Natural killer cell (primary cell): Measurements from ENCODE around the gene MAML3. TPM values are rescaled to one million over a fixed set of nuclear protein-coding genes. Genes with fewer than 3 reads are reported as not detected.

ENCODE experiments used
- ATAC-seq, 3 donors: fragments of 150-1000 bp in 2 of 3; fragments of 200-7000 bp in 1 of 3; cut with Tn5 transposase; 1 replicate in 1 of 3; 2 replicates in 2 of 3; pipeline ENCODE4 v1.10.0; 2021; ENCODE audit warnings: mild to moderate bottlenecking in 2 of 3, moderate library complexity in 2 of 3
- DNase-seq, 2 donors: peaks; one replicate each; pipeline versions ENCODE4 v3.0.0 to v3.0.0-alpha.2; 2013 to 2021; ENCODE audit warnings: mixed read lengths in 1 of 2
- H3K27ac ChIP-seq: one replicate; pipeline ENCODE4 v1.5.1; 2013; ENCODE audit warnings: mild to moderate bottlenecking, low read length
- H3K27me3 ChIP-seq: one replicate; pipeline ENCODE4 v1.6.1; 2013; ENCODE audit warnings: low read length; ENCODE audit not compliant: control insufficient read depth, insufficient read depth
- H3K36me3 ChIP-seq: one replicate; pipeline ENCODE4 v1.6.1; 2013; ENCODE audit warnings: low read length; ENCODE audit not compliant: control insufficient read depth, insufficient read depth
- H3K4me1 ChIP-seq: one replicate; pipeline ENCODE4 v1.6.1; 2013; ENCODE audit warnings: low read length; ENCODE audit not compliant: control insufficient read depth, insufficient read depth
- H3K4me3 ChIP-seq: one replicate; pipeline ENCODE4 v1.5.1; 2013; ENCODE audit warnings: low read length
- H3K9me3 ChIP-seq: one replicate; pipeline ENCODE4 v1.6.1; 2013; ENCODE audit warnings: low read length; ENCODE audit not compliant: control insufficient read depth, insufficient read depth
- H3K27ac Mint-ChIP-seq, 2 donors: one replicate each; pipeline ENCODE4 v1.8.0; 2022; ENCODE audit warnings: mild to moderate bottlenecking in 2 of 2, mixed read lengths in 2 of 2, moderate library complexity in 1 of 2
- H3K27me3 Mint-ChIP-seq, 2 donors: one replicate each; pipeline ENCODE4 v1.8.0; 2022; ENCODE audit warnings: low read depth in 2 of 2, mixed read lengths in 2 of 2
- H3K36me3 Mint-ChIP-seq: one replicate; pipeline ENCODE4 v1.8.0; 2022; ENCODE audit warnings: mixed read lengths
- H3K4me1 Mint-ChIP-seq, 2 donors: one replicate each; pipeline ENCODE4 v1.8.0; 2022; ENCODE audit warnings: mixed read lengths in 2 of 2
- H3K4me3 Mint-ChIP-seq: one replicate; pipeline ENCODE4 v1.8.0; 2022; ENCODE audit warnings: mild to moderate bottlenecking, moderate library complexity, mixed read lengths
- H3K9me3 Mint-ChIP-seq, 2 donors: one replicate each; pipeline ENCODE4 v1.8.0; 2022; ENCODE audit warnings: mixed read lengths in 2 of 2
- WGBS: methylation state at CpG from one replicate; pipeline ENCODE4 v1.1.7; 2013; ENCODE audit warnings: missing lambda C conversion rate; ENCODE audit not compliant: insufficient coverage; 5-methylcytosine and 5-hydroxymethylcytosine counted together
- intact Hi-C: fragments of 100-400 bp; cut with micrococcal nuclease; formaldehyde crosslinking; loops from one replicate; pipeline ENCODE4 v1.14.2; 2022
- total RNA-seq, 4 donors: library from RNA; stranded (reverse); fragments of 120-200 nt in 1 of 4; gene quantifications; one replicate each; pipeline versions ENCODE4 v1.2.3 to v1.2.4, GENCODE V29; 2013 to 2022
- TF ChIP-seq, protein P1 (sequence below): fragments of 200-600 bp; IDR thresholded peaks from one replicate; pipeline ENCODE4 v1.8.0; 2022; ENCODE audit warnings: antibody characterized with exemption

Gene MAML3
- total RNA-seq, 3 donors from 2014 or later (not counting 1 experiment from before 2014, with no cell fraction given) = 1.7 to 5.6 (median 2.8) TPM

DNA sequence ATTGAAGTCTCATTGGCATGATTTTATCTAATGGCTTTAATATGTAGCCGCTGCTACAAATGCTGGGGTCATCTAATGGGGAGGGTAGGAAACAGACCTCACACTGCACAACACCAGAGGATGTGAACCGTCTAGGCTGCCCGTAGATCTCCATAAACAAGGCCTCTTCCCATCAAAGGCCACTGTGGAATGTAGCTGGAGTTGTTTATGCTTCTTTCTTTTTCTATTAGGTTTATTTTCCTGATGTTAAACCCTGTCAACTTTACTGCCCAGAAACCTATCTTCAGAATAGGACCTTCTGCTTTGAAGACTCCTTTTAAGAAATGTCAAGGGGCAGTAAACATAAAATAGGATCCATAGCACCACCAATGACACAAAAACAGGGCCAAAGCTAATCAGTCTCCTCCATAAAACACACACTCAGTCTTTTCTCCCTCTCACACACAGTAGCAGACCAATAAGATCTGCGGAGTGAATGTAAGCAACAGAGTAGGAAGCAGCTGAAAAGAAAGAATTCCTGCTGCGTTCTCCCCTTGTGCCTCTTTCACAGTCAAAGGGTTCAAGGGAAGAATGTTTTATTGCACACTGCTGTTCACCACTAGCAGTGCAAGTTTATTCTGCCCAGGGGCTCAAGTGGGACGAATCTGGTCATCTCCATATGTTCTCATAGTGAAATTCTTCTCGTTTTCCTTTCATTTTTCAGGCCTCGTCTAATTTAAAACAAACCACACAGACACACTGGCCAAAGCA lies 72.2 kb downstream of the MAML3 start:
- Mint-ChIP-seq H3K27me3 (peaks cover 34 to 36% of the 10 kb centered on the region in 2 donors), H3K27ac (no peak overlapping the region), H3K9me3 (no peaks in the 10 kb centered on the region), H3K4me1 (no peaks in the 10 kb centered on the region), H3K4me3 (no peak overlapping the region), H3K36me3 (no peaks in the 10 kb centered on the region)
- WGBS = 67% methylated on average over 6 of the region's 8 CpGs
- TF ChIP-seq, protein P1, sequence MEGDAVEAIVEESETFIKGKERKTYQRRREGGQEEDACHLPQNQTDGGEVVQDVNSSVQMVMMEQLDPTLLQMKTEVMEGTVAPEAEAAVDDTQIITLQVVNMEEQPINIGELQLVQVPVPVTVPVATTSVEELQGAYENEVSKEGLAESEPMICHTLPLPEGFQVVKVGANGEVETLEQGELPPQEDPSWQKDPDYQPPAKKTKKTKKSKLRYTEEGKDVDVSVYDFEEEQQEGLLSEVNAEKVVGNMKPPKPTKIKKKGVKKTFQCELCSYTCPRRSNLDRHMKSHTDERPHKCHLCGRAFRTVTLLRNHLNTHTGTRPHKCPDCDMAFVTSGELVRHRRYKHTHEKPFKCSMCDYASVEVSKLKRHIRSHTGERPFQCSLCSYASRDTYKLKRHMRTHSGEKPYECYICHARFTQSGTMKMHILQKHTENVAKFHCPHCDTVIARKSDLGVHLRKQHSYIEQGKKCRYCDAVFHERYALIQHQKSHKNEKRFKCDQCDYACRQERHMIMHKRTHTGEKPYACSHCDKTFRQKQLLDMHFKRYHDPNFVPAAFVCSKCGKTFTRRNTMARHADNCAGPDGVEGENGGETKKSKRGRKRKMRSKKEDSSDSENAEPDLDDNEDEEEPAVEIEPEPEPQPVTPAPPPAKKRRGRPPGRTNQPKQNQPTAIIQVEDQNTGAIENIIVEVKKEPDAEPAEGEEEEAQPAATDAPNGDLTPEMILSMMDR = no peak
- no peak for ATAC-seq
- H3K27ac ChIP-seq = no peak overlapping the region
- H3K27me3 ChIP-seq = no peaks in the 10 kb centered on the region
- intact Hi-C loops = no loop called here
- no peaks in the 10 kb centered on the region for H3K9me3 ChIP-seq
- no peaks in the 10 kb centered on the region for H3K36me3 ChIP-seq
- peaks cover under 1% of the 10 kb centered on the region for H3K4me1 ChIP-seq
- no peak overlapping the region for H3K4me3 ChIP-seq
- DNase-seq = no peak

DNA sequence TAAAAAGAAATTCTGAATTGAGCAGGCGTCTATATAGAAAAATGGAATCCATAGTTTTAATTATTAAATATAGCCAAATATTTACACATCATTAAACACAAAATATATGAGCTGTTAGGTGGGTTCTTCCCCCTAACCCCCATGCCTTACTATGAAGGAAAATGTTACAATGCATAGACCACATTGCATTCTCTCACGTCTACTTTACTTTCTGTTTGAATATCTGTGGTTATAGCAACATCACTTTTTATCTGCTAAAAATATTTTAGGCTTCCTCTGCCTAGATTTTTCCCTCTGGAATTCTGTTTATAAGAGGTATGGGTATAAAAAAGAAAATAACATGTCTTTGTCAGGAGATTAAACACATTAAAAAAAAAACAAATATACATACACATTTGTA lies 73.1 kb downstream of the MAML3 start:
- WGBS = no CpG with 5 or more reads among the region's 2 CpGs
- Histone ChIP-seq H3K9me3 (no peaks in the 10 kb centered on the region), H3K4me3 (no peak overlapping the region), H3K27ac (no peak overlapping the region), H3K36me3 (no peaks in the 10 kb centered on the region), H3K27me3 (no peaks in the 10 kb centered on the region), H3K4me1 (peaks cover 7% of the 10 kb centered on the region)
- peaks cover 37 to 39% of the 10 kb centered on the region in 2 donors for H3K27me3 Mint-ChIP-seq
- H3K4me1 Mint-ChIP-seq = no peaks in the 10 kb centered on the region
- intact Hi-C loops = no loop called here
- H3K36me3 Mint-ChIP-seq = no peaks in the 10 kb centered on the region
- ATAC-seq (no peak), DNase-seq (no peak)
- H3K9me3 Mint-ChIP-seq = no peaks in the 10 kb centered on the region
- H3K27ac Mint-ChIP-seq = no peak overlapping the region
- no peak overlapping the region for H3K4me3 Mint-ChIP-seq
- TF ChIP-seq, protein P1 = no peak

DNA sequence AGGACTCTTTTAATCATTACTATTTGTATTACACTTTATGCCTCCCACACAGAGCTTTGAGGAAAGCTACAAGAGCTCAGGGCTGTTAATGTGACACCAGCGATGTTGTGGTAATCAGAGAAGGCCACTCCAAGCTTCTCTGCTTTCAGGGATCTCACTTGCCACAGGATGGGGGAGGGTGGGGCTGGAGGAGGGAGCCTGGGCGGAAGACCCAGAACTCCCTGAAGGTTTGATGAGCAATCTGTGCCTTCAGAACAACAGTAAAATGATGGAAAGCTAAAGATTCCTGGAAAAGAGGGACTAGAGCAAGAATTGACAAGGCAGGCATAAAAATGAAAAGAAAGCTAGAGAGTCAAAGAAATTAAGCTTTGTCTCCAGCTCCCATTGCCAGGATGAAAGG lies 75.6 kb downstream of the MAML3 start:
- Histone ChIP-seq H3K9me3 (no peaks in the 10 kb centered on the region), H3K27me3 (no peaks in the 10 kb centered on the region), H3K36me3 (no peaks in the 10 kb centered on the region), H3K4me3 (no peak overlapping the region), H3K27ac (no peak overlapping the region), H3K4me1 (peaks cover 7% of the 10 kb centered on the region)
- TF ChIP-seq, protein P1 = no peak
- Mint-ChIP-seq H3K4me3 (no peak overlapping the region), H3K36me3 (no peaks in the 10 kb centered on the region), H3K27me3 (peaks cover 35 to 40% of the 10 kb centered on the region in 2 donors), H3K27ac (no peak overlapping the region), H3K4me1 (no peaks in the 10 kb centered on the region), H3K9me3 (no peaks in the 10 kb centered on the region)
- intact Hi-C loops = no loop called here
- DNase-seq (no peak), ATAC-seq (no peak)
- 93% methylated on average over 2 of the region's 2 CpGs for WGBS

DNA sequence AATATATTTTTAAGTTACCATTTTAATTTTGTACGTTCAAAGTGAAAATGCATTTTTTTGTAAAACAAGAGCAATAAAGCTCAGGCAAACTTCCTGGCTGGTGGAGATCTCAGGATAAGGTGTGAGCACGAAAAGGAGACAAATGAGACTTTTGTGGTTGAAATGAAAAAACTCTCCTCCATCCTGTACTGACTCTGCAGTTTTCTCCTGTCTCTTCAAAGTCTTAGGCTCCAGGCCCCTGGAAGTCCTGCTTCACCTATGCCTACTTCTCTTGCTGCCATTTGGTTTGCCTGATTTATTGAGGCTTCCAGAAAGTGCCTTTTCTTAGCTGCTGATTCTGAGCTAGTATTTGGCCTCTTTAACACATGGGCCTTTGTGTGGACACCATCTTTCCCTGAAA lies 77.7 kb downstream of the MAML3 start:
- intact Hi-C loops = no loop called here
- TF ChIP-seq, protein P1 = no peak
- ATAC-seq = no peak
- Histone ChIP-seq H3K4me3 (no peak overlapping the region), H3K4me1 (peaks cover 20% of the 10 kb centered on the region), H3K27me3 (no peaks in the 10 kb centered on the region), H3K36me3 (no peaks in the 10 kb centered on the region), H3K9me3 (no peaks in the 10 kb centered on the region), H3K27ac (no peak overlapping the region)
- no peaks in the 10 kb centered on the region for H3K36me3 Mint-ChIP-seq
- H3K4me3 Mint-ChIP-seq = no peak overlapping the region
- H3K27me3 Mint-ChIP-seq = peaks cover 44 to 54% of the 10 kb centered on the region in 2 donors
- no peaks in the 10 kb centered on the region for H3K9me3 Mint-ChIP-seq
- peaks cover 10 to 13% of the 10 kb centered on the region in 2 donors for H3K4me1 Mint-ChIP-seq
- no peak overlapping the region for H3K27ac Mint-ChIP-seq
- WGBS = no CpG with 5 or more reads among the region's 2 CpGs
- no peak for DNase-seq
